Activated B cell treated with CpG ODN at 0.5 μM for 24 hours (primary cell): ENCODE measurements around the gene MSANTD1. TPM values are rescaled to one million over a fixed set of nuclear protein-coding genes. Genes with fewer than 3 reads are reported as not detected.

Source experiments
- ATAC-seq: fragments of 200-7000 bp; cut with Tn5 transposase; one replicate; pipeline ENCODE4 v1.10.0; 2021; ENCODE audit warnings: low read depth, mild to moderate bottlenecking, moderate library complexity
- CTCF ChIA-PET: fragments of 350-600 bp; sonication (Branson Sonifier 250); formaldehyde crosslinking; loops from one replicate; lab custom pipeline; 2021; ENCODE audit warnings: antibody characterized with exemption; lab: Charles Lee
- POLR2A ChIA-PET: fragments of 350-600 bp; sonication (Branson Sonifier 250); formaldehyde crosslinking; loops from one replicate; lab custom pipeline; 2021; ENCODE audit warnings: antibody characterized with exemption; lab: Charles Lee
- DNase-seq: peaks from one replicate; pipeline ENCODE4 v3.0.0; 2022
- H3K27ac Mint-ChIP-seq: one replicate; pipeline ENCODE4 v1.8.0; 2020; ENCODE audit warnings: mixed read lengths
- H3K27me3 Mint-ChIP-seq: one replicate; pipeline ENCODE4 v1.8.0; 2021; ENCODE audit warnings: mixed read lengths
- H3K36me3 Mint-ChIP-seq: one replicate; pipeline ENCODE4 v1.8.0; 2021; ENCODE audit warnings: low read depth, mixed read lengths
- H3K4me1 Mint-ChIP-seq: one replicate; pipeline ENCODE4 v1.8.0; 2021; ENCODE audit warnings: mixed read lengths
- H3K4me3 Mint-ChIP-seq: one replicate; pipeline ENCODE4 v1.8.0; 2020; ENCODE audit warnings: mild to moderate bottlenecking, mixed read lengths
- H3K9me3 Mint-ChIP-seq: one replicate; pipeline ENCODE4 v1.8.0; 2020; ENCODE audit warnings: mixed read lengths
- CTCF ChIP-seq: fragments of 200-600 bp; IDR thresholded peaks from one replicate; pipeline ENCODE4 v1.8.0; 2022; ENCODE audit warnings: antibody characterized with exemption, mild to moderate bottlenecking
- intact Hi-C: fragments of 100-400 bp; cut with micrococcal nuclease; formaldehyde crosslinking; loops from one replicate; pipeline ENCODE4 v1.15.1; 2024
- total RNA-seq: library from RNA; stranded (reverse); gene quantifications from 2 replicates; pipeline ENCODE4 v1.2.3, GENCODE V29; 2022

The MSANTD1 gene
- total RNA-seq, 1 donor from 2014 or later = 5.0 TPM

GRCh38 chr4:3225071-3225850, 23.7 kb upstream of the MSANTD1 start:
- Mint-ChIP-seq H3K4me3 (no peak overlapping the region), H3K4me1 (no peaks in the 10 kb centered on the region), H3K27me3 (no peaks in the 10 kb centered on the region), H3K27ac (no peak overlapping the region), H3K9me3 (no peaks in the 10 kb centered on the region), H3K36me3 (peaks cover 88% of the 10 kb centered on the region)
- intact Hi-C loops = loop anchor here (10.0 kb wide), 1 partner anchor 220 kb away; the partner anchor contains the start of gene HGFAC
- CTCF ChIA-PET = interaction anchor here (0.7 kb wide), 1 partner anchor 46 kb away, joined by 3 read pairs; no protein-coding TSS in a partner anchor
- TF ChIP-seq CTCF = no peak
- POLR2A ChIA-PET = no interaction called here
- ATAC-seq (no peak), DNase-seq (no peak)

- DNase-seq (no peak), ATAC-seq (no peak)
- ChIA-PET POLR2A (no interaction called here), CTCF (no interaction called here)
- Mint-ChIP-seq H3K36me3 (peaks cover 88% of the 10 kb centered on the region), H3K27ac (no peak overlapping the region), H3K4me1 (no peaks in the 10 kb centered on the region), H3K4me3 (no peak overlapping the region), H3K9me3 (no peaks in the 10 kb centered on the region), H3K27me3 (no peaks in the 10 kb centered on the region)
- intact Hi-C loops = loop anchor here (10.0 kb wide), 1 partner anchor 219 kb away; the partner anchor contains the start of gene HGFAC
- no peak for TF ChIP-seq CTCF
These were observed 23.0 kb upstream of the MSANTD1 start for GRCh38 chr4:3225936-3226335.

- POLR2A ChIA-PET = no interaction called here
- CTCF ChIA-PET = no interaction called here
- intact Hi-C loops = loop anchor here (10.0 kb wide), 1 partner anchor 218 kb away; the partner anchor contains the start of gene HGFAC
- no peak for ATAC-seq
- Mint-ChIP-seq H3K27me3 (no peaks in the 10 kb centered on the region), H3K4me3 (no peak overlapping the region), H3K9me3 (no peaks in the 10 kb centered on the region), H3K27ac (no peak overlapping the region), H3K36me3 (peaks cover 88% of the 10 kb centered on the region), H3K4me1 (no peaks in the 10 kb centered on the region)
- no peak for TF ChIP-seq CTCF
- DNase-seq = no peak
These were observed 22.5 kb upstream of the MSANTD1 start for GRCh38 chr4:3226467-3226866.

- CTCF ChIA-PET = no interaction called here
- Mint-ChIP-seq H3K36me3 (peaks cover 88% of the 10 kb centered on the region), H3K4me1 (no peaks in the 10 kb centered on the region), H3K4me3 (no peak overlapping the region), H3K9me3 (no peaks in the 10 kb centered on the region), H3K27ac (no peak overlapping the region), H3K27me3 (no peaks in the 10 kb centered on the region)
- no peak for ATAC-seq
- DNase-seq = no peak
- intact Hi-C loops = loop anchor here (10.0 kb wide), 1 partner anchor 218 kb away; the partner anchor contains the start of gene HGFAC
- no peak for TF ChIP-seq CTCF
- POLR2A ChIA-PET = no interaction called here
These were observed 22.0 kb upstream of the MSANTD1 start for GRCh38 chr4:3226944-3227343.

- DNase-seq (no peak), ATAC-seq (no peak)
- H3K27ac Mint-ChIP-seq = no peak overlapping the region
- H3K9me3 Mint-ChIP-seq = no peaks in the 10 kb centered on the region
- POLR2A ChIA-PET = no interaction called here
- peaks cover 90% of the 10 kb centered on the region for H3K36me3 Mint-ChIP-seq
- intact Hi-C loops = loop anchor here (10.0 kb wide), 1 partner anchor 217 kb away; the partner anchor contains the start of gene HGFAC
- H3K4me1 Mint-ChIP-seq = no peaks in the 10 kb centered on the region
- CTCF ChIA-PET = no interaction called here
- H3K27me3 Mint-ChIP-seq = no peaks in the 10 kb centered on the region
- no peak overlapping the region for H3K4me3 Mint-ChIP-seq
- no peak for TF ChIP-seq CTCF
These were observed 20.9 kb upstream of the MSANTD1 start for GRCh38 chr4:3227878-3228675.
